GM19099 (cell line): Measurements from ENCODE around the gene PAX5.

Experiments used
- POLR2A ChIP-seq: IDR thresholded peaks from 3 replicates; pipeline ENCODE4 v1.6.1; 2011; ENCODE audit warnings: low read depth; ENCODE audit not compliant: insufficient read length; ENCODE audit errors: extremely low read depth

PAX5 gene

DNA sequence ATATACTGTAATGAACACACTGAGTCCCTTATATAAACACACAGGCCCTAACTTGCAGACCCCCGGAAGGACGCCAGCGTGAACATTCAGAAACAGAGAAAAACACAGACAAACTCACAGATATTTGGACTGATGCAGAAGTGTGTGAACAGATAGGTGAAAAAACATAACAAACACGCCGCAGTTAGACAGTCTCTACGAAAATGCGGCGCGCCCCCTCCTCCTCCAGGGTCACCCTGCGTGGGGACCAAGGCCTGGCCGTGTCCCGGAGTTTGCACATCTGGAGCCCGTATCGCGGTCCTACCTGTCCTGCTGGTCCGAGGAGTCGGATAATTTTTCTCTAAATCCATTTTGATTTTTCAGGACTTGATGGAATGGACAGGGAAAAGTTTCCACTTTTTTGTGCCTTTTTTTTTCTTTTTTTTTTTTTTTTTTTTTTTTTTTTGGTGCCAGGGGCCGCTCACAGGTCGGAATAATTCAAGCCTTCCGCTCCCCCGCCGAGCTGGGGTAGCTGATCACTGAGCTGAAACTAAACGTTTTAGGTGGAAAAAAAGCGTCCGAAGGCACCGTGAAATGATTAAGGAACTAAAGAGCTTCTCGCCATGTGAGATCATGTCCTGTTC lies at the start of gene PAX5:
PAX5 (minus strand) TSS at position 587 of the 623 bp plus-strand sequence; CDS start at position 350, 237 bp downstream.
- TF ChIP-seq POLR2A, result no peak

DNA sequence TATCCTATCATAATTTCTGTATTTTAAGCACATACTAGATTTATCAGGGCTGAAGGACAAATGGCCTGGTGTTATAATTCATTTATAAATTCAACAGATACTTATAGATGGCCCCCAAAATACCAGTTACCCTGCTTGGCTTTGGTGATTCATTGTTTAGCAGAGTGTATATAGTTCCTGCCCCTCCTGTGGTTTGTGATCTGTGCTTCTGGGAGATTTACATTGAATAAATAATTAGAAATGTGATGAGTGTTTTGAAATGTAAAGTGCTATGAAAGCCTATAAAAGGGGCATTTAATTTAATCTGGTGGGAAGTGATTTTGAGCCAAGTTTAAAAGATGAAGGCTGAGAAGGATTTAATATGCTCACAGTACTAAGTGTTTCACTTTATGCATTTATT lies 49.6 kb upstream of the PAX5 start:
- no peak for TF ChIP-seq POLR2A

DNA sequence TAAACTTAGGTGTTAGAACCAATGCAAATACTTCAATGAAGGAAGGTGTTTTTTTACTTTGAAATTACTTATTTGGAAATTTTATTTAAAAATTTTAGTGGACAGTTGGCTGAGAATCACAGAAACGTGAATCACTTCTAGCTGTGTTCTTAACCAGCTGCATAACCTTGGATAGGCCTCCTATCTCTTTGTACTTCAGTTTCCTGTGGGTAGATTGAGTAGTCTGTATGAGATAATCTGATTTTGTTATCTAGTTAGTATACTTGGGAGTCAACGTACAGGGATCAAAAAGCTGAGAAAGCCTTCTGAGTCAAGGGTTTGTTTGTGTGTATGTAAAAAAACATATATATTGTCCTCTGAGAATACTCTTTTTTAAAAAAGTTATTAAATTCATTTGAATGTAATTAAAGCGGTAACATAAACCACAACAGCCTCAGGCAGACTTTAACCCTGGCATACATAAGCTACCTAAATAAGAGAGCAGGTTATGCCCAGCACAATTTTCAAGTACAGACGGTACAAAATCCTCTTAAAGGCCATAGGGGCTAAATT lies 48.2 kb upstream of the PAX5 start:
- TF ChIP-seq POLR2A, result no peak

DNA sequence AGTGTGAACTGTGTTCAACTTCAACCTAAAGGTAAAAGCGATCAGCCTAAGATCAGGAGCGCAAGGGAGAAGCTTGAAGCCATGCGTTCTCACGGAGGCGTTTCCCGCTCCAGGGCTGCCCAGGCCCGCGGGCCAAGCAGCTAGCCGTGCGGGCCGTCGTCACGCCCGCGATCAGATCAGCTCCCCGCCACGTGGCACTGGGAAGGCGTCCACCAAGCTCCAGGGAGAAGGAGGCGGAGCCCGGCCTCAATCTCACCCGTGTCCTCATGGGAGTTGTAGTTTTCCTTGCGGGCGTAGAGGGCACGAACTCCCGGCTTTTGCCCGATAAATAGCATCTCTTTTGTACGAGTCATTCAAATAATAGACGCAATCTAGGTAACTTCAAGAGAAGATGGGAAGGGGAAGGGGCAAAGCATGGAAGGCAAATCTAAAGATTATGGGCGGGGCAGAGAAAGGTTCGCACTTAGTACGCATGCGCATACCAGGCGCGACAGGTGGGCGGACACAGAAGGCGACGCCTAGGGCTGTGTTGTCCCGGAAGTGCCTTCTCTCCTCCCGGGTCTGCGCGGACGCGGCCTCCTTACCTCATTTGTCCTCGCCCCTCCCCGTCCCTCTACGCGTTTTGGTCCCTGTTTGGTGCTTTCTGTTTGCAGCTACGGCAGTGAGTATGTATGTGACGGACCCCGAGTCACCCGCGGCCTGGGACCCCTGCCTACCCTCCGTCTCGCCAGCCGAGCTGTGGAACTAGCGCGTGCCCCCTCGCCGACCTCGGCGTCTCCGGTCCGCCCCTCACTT lies 45.5 kb upstream of the PAX5 start:
- peak; percentile 69 for TF ChIP-seq POLR2A

DNA sequence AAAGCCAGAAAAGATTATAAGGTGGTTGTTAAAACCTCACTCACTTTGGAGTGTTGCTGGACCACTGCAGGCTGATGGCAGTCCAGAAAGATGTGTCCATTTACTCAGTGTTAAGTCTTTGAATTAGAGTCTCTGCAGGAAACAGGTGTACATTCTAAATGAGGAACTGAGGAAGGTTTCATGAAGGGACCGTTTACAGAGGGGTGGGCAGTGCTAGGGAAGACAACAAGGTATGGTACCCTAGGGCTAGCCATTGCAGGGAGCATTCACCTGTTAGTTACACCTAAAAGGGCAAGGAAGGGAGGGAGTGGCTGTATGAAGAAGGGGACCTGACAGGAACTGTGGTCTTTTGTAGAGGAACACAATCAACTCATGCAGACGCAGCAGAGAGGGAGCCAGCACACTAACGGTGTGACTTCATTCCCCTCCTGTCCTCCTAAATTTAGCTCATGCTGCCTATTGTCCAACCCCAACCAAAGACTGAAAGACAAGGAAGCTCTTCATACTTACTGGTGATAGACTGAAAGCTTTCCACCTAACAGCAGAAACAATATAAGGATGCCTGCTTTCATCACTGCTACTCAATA lies 32.2 kb upstream of the PAX5 start:
- TF ChIP-seq POLR2A, result no peak

DNA sequence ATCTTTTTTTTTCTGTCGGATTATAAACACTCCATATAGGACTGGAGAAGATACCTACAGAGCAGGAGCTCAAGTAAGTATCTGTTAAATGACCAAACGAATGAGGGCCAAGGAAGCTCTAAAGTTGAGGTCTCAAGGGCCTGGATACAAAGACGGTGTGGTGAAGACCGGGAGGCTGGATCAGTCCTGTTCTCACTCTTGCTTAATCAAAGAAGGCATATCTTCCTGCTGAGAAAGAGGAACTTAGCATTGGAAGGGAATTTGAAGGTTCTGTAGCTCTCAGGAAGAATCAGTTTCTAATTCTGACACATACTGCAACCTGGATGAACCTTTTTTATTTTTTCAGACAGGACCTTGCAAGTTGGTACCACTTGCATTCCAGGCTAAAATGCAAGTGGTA lies 28.3 kb upstream of the PAX5 start:
- no peak for TF ChIP-seq POLR2A

DNA sequence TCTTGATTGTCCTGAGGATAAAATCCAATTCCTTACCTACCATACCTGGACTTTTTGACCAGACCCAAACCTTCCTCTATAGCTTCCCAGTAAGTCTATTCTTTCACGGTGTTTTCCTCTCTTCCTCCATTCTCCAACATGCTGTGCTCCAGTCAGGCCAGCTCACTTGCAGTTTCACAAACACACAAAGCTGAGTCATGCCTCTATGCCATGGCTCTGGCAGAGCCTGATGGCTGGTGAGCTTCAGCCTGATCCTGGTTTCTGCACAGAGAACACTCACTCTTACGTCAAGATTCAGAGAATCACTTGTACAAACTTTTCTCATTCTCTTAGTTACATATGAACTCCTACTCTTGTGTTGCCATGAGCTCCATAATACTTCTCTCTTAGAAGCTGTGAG lies 27.7 kb upstream of the PAX5 start:
- TF ChIP-seq POLR2A, result no peak

DNA sequence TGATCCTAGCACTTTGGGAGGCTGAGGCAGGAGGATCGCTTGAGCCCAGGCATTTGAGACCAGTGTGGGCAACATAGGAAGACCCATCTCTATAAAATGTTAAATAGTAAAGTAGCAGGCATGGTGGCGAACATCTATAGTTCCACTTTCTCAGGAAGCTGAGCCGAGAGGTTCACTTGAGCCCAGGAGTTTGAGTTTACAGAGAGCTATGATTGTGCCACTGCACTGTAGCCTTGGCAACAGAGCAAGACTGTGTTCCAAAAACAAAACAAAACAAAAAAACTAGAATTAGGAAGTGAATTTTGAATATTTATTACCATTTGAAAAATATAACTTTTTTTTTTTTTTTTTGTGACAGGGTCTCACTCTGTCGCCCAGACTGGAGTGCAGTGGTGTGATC lies 26.8 kb upstream of the PAX5 start:
- no peak for TF ChIP-seq POLR2A

DNA sequence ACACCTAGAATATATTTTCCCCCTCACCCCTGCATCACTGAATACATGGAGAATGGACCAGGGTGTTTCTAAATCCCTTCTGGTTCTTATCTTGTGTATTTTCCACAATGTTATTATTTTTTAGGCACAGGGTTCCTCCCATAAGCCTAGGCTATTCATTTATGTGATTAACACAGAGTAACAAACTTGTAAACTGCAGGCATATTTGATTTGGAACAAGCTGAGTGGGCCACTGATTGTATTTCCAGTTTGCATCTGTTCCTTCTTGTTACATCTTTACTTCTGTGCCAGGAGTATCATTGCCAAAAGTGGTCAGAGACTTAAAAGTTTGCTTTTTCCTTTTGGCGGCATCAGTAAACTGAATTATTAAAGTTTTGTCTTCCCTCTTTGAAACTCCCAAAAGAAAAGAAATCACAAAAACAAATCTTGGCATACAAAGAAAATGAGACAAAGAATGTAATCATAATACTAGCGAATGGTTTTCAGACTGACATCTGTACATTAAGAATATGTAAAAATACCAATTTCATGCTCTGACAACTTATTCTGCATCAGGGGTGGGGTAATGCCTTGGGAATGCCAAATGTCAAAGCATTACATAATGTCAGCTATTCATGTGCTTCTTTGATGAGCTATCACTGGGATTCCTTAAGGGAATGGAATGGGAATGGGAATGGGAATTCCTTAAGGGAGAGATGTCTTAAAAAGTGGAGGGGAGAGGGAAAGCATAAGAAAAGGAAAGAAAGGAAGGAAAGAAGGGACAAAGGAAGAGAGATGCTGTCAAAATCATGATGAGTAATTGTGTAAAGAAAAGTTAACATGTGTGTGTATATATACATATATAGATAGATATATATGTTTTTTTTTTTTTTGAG lies 22.2 kb upstream of the PAX5 start:
- TF ChIP-seq POLR2A, result no peak

DNA sequence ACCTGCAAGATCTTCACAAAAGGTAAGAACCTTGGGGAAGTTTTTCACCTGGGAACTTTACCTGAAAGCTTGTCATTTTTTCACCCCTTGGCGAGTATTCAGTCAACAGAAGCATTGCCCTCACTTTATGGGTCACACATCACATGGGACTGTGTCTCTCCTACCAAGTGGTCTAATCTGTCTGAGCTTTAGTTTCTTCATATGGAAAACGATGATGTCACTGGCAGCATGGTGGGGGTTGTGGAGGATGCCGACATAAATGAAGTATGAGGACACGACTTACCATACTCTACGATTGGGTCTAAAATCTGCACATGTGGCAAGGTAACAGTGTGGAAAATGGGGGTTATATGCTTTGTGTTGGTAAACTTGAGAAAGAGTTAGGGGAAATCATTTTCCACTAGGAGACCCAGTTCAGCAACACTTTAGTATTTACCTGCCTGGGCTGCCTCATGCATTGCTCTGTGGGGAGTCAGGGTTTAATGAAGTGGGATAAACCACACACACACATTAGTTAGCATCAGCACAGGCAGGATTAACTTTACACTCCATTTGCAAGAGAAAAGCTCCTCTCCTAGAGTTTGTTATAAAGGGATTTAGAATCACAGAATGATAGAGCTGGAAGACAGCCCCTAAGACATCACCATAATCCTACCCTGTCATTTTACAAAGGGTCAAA lies 19.8 kb upstream of the PAX5 start:
- TF ChIP-seq POLR2A, result no peak

DNA sequence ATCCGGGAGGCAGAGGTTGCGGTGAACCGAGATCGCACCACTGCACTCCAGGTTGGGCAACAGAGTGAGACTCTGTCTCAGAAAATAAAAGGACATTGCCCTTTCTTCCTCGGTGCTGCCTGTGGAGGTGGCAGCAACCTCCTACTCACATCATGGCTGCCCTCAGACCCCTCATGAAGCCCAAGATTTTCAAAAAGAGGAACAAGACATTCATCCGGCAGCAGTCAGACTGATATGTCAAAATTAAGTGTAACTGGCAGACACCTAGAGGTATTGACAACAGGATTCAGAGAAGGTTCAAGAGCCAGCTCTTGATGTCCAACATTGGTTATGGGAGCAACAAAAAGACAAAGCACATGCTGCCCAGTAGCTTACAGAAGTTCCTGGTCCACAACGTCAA lies 12.6 kb upstream of the PAX5 start:
- no peak for TF ChIP-seq POLR2A

DNA sequence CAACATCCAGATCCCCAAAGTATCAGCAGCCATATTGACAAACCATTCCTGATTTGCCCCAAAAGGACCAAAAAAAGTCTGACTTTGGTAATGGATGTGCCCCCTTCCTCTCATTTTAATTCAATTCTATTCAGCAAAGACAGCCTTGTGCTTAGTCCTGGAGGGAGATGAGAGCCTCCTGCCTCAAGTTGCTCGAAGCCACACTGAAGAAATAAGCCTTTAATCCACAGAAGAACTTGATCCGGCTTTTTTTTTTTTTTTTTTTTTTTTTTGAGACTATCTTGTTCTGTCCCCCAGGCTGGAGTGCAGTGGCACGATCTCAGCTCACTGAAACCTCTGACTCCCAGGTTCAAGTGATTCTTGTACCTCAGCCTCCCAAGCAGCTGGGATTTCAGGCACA lies 8.4 kb upstream of the PAX5 start:
- TF ChIP-seq POLR2A, result no peak

DNA sequence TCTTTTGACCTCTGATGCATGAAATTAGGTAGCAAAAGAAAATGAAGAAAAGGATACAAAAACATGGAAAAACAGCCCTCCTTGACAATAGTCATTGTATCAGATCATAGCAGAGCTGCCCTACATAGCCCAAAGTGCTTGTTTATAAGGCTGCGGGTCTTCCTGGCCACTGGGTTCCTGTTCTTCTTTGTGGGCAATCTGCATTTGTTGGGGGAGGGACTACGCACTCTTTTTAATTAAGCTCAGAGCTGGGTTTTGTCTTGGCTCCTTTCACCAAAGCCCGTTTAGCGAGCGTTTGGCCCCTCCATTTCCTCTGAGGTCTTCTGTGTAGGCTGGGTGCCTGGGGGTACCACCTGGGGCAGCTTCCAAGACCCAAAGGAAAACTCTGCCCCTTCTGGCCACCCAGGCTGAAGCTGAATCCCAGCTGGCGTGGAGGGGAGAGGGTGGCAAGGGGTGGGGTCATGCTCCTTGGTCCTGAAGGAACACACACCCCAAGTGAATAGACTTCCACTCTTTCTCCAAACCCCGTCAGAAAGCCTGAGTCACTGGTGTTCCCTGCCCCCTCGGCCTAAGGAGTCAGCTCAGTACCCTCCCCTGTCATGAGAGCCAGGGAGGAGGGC lies 6.5 kb upstream of the PAX5 start:
- TF ChIP-seq POLR2A, result no peak

DNA sequence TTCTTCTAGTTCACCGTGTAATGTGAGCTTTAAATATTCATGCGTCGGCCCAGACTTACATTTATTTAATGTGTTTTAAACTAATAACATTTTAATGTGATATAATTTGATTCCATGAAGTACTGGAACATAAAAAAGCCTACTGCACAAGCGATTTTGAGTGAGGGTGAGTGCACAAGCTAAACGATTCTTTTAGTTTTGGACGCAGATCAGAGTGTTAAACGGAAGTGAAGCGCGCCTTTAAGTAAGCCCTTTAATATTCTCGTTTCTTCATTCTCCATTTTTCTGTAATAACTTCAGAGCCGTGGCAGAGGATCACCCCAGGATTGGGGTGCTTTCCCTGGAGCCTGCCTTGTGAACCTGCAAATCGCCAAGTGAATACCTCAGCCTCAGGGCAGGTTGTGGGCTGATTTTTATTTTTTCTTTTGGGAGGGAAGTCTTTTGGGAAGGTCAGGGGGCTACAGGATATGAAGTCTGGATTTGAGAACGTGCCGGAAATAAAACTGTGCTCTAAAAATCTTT lies 4.9 kb upstream of the PAX5 start:
- no peak for TF ChIP-seq POLR2A
